HG03460 (cell line): ENCODE results near the gene RHOT1.
"Not testable (repeated sequence)": the region's sequence is repeated elsewhere in the genome, so short reads cannot be mapped to it uniquely, and the experiment has no call there.

ENCODE experiments used
- ATAC-seq: cut with Tn5 transposase; IDR thresholded peaks from one replicate; pipeline ENCODE4 v1.9.1; 2021; ENCODE audit not compliant: unreplicated experiment

Gene RHOT1

GRCh38 chr17:32222621-32223020 lies 80.3 kb downstream of the RHOT1 start:
- no peak for ATAC-seq

DNA sequence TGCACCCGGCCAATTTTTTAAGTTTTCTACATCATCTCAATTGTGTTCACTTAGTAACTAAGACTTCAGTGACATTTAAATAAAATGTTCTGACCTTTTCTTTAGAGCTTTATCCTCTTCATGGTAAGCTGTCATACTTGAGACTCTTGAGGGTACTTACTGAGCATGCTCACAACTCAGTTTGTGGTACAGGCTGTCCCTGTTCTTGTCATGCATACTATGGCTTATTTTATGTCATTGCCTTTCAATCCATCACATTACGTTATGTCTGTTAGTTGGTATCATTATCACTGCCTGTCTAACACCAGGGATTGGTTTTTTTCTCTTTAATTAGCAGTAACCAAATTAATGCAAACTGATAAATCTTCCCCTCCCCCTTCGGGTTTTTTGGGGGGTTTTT lies 81.4 kb downstream of the RHOT1 start:
- no peak for ATAC-seq

- ATAC-seq = no peak
Measured at GRCh38 chr17:32226886-32227285, 84.6 kb downstream of the RHOT1 start.

DNA sequence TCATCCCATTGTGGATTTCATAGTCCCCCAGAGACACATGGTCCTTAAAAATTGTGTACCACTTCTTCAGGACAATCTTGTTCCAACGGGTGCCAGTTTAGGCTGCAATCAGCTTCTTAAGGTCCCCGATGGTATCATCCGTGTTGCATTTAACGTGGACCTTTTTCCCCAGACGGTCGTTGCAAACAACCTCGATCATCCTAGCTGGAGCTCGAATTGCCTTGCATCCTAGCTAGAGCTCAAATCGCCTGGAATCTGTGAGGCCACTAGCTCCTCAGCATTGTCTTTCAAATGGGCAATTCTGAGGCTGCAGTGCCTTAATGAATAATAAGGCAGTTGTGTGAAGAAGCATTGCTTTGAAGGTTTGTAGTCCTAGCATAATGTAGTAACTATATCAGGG lies 85.6 kb downstream of the RHOT1 start:
- ATAC-seq = no peak

- ATAC-seq = no peak
Measured at GRCh38 chr17:32235588-32235987, 93.3 kb downstream of the RHOT1 start.

DNA sequence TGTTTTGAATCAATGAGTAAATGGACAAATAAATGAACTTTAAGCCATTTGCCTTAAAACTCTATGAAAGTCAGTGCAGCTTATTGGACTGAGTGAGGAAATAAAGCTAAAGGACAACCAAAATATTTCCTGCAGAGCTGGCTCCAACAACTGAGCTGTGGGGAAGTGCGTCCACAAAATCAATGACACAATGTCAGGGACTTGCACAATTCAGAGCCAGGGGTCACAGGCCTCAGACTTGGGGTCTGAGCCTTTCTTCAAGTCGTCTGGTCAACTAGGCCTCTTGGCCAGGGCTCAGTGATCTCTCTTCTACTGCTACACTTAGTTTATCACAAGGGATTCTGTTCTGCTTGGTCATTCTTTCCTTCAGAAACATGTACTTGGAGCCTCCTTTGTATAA lies 97.2 kb downstream of the RHOT1 start:
- no peak for ATAC-seq

DNA sequence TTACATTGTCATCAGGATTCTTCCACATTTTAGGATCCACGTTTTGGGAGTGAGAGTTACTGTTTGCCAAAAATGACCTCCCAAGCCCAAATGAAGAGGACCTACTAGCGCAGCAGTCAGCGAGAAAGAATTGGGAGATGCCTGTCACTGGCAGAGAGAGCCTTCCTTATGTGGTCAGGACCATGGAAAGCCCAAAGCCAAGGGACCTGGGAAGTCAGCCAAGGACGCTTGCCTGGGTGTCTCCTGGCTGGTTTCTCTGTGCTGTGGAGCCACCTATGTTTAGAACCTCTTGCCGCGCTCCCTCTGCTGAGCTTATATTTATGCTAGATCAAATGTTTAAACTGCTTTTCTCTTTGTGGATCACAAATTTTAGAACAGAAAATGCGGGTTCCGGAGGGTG lies 98.4 kb downstream of the RHOT1 start:
- ATAC-seq = no peak

DNA sequence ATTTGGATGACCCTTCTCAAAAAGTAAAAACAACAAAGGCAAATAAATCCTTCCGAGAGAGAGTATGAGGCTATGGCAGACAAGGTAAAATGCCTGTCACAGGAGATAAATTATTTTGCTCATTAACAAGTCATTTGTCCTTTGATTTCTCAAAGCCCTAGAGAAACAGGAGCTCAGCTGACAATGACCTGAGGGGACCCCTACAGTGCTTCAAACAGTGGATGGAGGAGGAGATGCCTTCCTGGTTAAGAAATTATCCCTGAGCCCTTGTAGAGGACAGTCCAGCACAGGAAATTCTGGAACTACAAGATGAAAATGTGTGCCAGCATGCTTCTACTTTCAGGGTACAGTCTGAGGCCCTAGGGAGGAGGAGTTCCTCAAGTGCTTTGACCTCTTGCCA lies 99.3 kb downstream of the RHOT1 start:
- ATAC-seq = no peak

GRCh38 chr17:32249475-32249874 lies 107.2 kb downstream of the RHOT1 start:
- no peak for ATAC-seq

DNA sequence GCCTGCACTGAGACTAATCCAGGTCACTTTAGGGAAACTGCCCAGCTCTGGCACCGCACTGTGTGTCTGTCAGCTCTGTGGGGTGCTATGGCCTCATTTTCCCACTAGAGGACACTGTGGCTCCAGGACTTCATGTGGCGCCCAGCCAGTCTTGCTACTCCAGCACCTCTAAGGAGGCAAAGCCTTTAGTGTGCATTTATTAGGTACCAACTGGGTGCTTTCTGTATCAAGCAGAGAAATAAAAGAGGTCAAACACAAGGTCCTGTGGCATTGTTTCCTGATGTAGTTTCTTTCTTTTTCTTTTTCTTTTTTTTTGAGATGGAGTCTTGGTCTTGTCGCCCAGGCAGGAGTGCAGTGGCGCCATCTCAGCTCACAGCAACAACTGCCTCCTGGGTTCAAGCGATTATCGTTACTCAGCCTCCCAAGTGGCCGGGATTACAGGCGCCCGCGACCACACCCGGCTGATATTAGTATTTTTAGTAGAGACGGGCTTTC lies 110.9 kb downstream of the RHOT1 start:
- no peak for ATAC-seq

DNA sequence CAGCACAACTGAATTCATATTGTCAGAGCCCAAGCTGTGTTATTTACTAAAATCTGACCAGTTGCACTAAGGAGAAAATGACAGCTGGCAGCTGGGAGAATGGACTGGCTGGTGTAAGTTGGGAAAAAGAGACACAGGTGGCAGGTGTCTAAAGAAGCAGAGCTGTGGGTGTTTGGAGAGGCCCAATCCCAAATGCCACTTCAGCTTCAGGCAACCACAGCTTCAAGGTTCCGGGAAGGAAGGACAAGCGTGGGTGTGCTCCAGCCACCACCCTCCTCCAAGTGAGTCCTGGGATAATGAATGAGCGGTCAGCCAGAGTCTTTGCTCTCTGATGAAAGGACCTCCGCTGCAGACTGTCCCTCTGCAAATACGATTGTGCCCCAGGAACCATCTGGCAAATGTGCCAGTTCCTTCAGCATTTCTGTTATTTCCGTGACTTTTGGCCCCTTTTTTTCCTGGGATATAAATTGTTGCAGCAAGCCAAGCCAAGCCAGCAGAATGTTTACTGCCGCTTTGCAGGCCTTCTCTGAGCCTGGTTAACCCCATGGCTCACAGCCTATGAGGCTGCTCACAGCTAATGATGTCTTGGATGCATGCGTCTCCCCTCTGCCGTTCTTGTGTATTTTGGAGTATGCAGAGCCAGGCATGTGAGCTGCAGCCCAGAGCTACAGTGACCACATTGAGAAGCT lies 113.9 kb downstream of the RHOT1 start:
- no peak for ATAC-seq

- ATAC-seq = no peak
Measured at GRCh38 chr17:32256701-32257019, 114.4 kb downstream of the RHOT1 start.

GRCh38 chr17:32258383-32259140 lies 116.3 kb downstream of the RHOT1 start:
- ATAC-seq = no peak

DNA sequence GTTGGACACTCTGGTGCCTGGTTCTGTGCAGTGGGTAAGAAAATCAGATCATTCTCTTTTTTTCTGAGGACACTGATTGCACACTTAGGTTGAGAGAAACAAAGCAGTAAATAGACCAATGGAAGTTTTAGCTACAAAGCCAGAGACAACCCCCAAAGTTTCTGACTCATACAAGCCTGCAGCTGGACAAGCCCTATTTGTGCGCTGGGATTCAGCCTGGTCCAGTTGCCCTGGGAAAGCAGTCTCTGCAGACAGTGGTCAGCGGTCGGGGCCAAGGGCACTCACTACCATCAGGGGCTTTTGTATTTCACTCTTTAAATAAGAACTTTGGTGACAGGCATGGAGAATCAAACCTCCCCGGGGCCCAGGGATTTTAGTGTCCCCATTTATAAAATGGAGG lies 117.3 kb downstream of the RHOT1 start:
- ATAC-seq = no peak

GRCh38 chr17:32261417-32261736 lies 119.1 kb downstream of the RHOT1 start:
- ATAC-seq = no peak

GRCh38 chr17:32261936-32262510 lies 119.7 kb downstream of the RHOT1 start:
- no peak for ATAC-seq

- not testable (repeated sequence) for ATAC-seq
Measured at GRCh38 chr17:32263515-32263914, 121.2 kb downstream of the RHOT1 start.

DNA sequence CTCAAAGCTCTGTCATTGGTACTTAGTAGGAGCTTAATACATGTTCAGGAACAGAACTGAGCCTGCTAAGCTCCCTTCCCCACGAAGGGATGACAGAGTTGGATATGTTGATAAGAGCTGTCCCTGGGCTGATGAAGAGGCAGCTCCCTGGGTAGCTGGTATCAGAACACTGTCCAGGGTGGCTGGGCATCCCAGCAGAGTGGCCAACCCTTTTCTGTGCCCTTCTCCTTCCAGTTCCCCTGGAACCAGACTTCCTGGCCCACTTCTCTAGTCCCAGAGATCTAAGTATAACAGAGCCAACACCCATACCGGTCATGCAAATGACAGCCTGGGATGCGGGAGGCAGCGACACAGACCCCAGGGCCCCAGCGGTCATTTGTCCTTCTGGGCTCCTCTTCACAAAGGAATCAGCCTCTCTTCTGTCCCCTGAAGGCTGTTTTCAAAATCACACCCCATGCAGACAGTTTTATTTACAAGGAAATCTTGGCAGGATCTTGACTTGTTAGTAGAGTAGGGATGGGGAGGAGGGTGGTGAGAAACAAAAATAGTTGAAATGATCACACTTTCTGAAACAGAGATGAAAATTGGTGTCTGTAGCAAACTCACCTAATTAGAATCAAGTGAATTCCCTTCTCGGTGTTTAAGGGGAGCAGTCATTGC lies 122.0 kb downstream of the RHOT1 start:
- no peak for ATAC-seq

DNA sequence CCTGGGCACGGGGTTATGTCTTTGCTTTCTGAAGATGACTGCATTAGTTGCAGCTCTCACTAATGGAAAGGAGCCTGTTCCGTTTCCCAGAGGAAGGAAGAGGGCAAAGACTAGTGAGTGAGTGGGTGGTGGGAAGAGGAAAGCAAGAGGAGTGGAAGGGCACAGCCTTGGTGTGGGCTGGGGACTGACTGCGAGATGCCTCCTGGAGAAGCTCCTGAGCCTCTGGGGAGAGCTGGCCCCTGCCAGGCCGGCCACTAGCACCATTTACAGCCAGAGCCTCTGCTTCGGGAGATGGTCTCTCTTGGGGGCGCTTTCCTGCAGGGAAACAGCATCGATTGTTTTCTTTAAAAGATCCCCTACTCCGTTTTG lies 122.5 kb downstream of the RHOT1 start:
- no peak for ATAC-seq

GRCh38 chr17:32265192-32265923 lies 123.1 kb downstream of the RHOT1 start, which contains the start of gene RHBDL3:
Gene RHBDL3 (plus strand): TSS chr17:32265832. CDS start chr17:32266190, 358 bp downstream.
- no peak for ATAC-seq

- no peak for ATAC-seq
Measured at GRCh38 chr17:32266051-32266388, 123.7 kb downstream of the RHOT1 start.
